CD14-positive monocyte (primary cell): ENCODE data around the gene ARFGEF3. TPM values are rescaled to one million over a fixed set of nuclear protein-coding genes. Genes with fewer than 3 reads are reported as not detected.

Experiments used
- DNase-seq, 3 donors: peaks; one replicate each; pipeline ENCODE4 v3.0.0-alpha.2; 2011 to 2022
- H2AFZ ChIP-seq: 2 replicates; pipeline ENCODE4 v1.6.0; 2012; ENCODE audit warnings: mild to moderate bottlenecking, low read depth, low read length, inconsistent platforms; ENCODE audit not compliant: insufficient read depth, poor library complexity, severe bottlenecking
- H3K27ac ChIP-seq, 2 donors: 1 replicate in 1 of 2; 2 replicates in 1 of 2; pipeline ENCODE4 v1.5.1; 2012 to 2013; ENCODE audit warnings: low read length in 2 of 2, control low read depth in 1 of 2, inconsistent platforms in 1 of 2, low read depth in 1 of 2, mild to moderate bottlenecking in 1 of 2
- H3K27me3 ChIP-seq, 2 donors: one replicate each; pipeline versions ENCODE4 v1.6.0 to v1.6.1; 2011 to 2013; ENCODE audit warnings: low read length in 2 of 2; ENCODE audit not compliant: control insufficient read depth in 2 of 2, insufficient read depth in 2 of 2
- H3K36me3 ChIP-seq, 2 donors: replicated peaks in 1 of 2; 1 replicate in 1 of 2; 2 replicates in 1 of 2; pipeline versions ENCODE4 v1.5.1 to v1.6.1; 2012 to 2013; ENCODE audit warnings: low read length in 2 of 2, control low read depth in 1 of 2, inconsistent platforms in 1 of 2, mild to moderate bottlenecking in 1 of 2; ENCODE audit not compliant: insufficient read depth in 2 of 2, control insufficient read depth in 1 of 2
- H3K4me1 ChIP-seq, 2 donors: 1 replicate in 1 of 2; 2 replicates in 1 of 2; pipeline versions ENCODE4 v1.5.1 to v1.6.1; 2012 to 2013; ENCODE audit warnings: low read length in 2 of 2, control low read depth in 1 of 2, inconsistent platforms in 1 of 2, mild to moderate bottlenecking in 1 of 2, moderate library complexity in 1 of 2; ENCODE audit not compliant: insufficient read depth in 2 of 2, control insufficient read depth in 1 of 2
- H3K4me2 ChIP-seq: replicated peaks from 2 replicates; pipeline ENCODE3; 2012; ENCODE audit warnings: low read length, moderate library complexity, mild to moderate bottlenecking; ENCODE audit not compliant: poor library complexity, severe bottlenecking; ENCODE audit errors: extremely low read depth
- H3K4me3 ChIP-seq, 3 experiments: fragments of 200-600 bp in 1 of 3; sonication (generic) in 1 of 3; replicated peaks in 1 of 3; 1 replicate in 2 of 3; 2 replicates in 1 of 3; pipeline ENCODE4 v1.5.1; 2011 to 2013; ENCODE audit warnings: low read length in 3 of 3, mild to moderate bottlenecking in 3 of 3, control low read depth in 2 of 3, low read depth in 2 of 3, inconsistent platforms in 1 of 3, moderate library complexity in 1 of 3
- H3K79me2 ChIP-seq: 2 replicates; pipeline ENCODE4 v1.6.0; 2012; ENCODE audit warnings: mild to moderate bottlenecking, control low read depth, inconsistent platforms, low read length, moderate library complexity; ENCODE audit not compliant: insufficient read depth
- H3K9ac ChIP-seq: 2 replicates; pipeline ENCODE4 v1.6.0; 2017; ENCODE audit warnings: low read length, mild to moderate bottlenecking; ENCODE audit not compliant: insufficient read depth, poor library complexity, severe bottlenecking
- H3K9me3 ChIP-seq, 2 donors: replicated peaks in 1 of 2; 1 replicate in 1 of 2; 2 replicates in 1 of 2; pipeline versions ENCODE4 v1.5.1 to v1.6.1; 2012 to 2013; ENCODE audit warnings: low read length in 2 of 2, control low read depth in 1 of 2; ENCODE audit not compliant: control insufficient read depth in 1 of 2, insufficient read depth in 1 of 2
- H4K20me1 ChIP-seq: 2 replicates; pipeline ENCODE4 v1.6.0; 2012; ENCODE audit warnings: mild to moderate bottlenecking, low read length, control low read depth, moderate library complexity; ENCODE audit not compliant: insufficient read depth
- H3K27ac Mint-ChIP-seq, 7 donors: one replicate each; pipeline ENCODE4 v1.8.0; 2020; ENCODE audit warnings: mild to moderate bottlenecking in 7 of 7, mixed read lengths in 7 of 7, moderate library complexity in 6 of 7, inconsistent platforms in 2 of 7
- H3K27me3 Mint-ChIP-seq, 3 donors: one replicate each; pipeline ENCODE4 v1.8.0; 2021 to 2022; ENCODE audit warnings: low read depth in 3 of 3, mild to moderate bottlenecking in 3 of 3, mixed read lengths in 3 of 3, moderate library complexity in 3 of 3, inconsistent platforms in 1 of 3
- H3K36me3 Mint-ChIP-seq, 2 donors: one replicate each; pipeline ENCODE4 v1.8.0; 2020; ENCODE audit warnings: mixed read lengths in 2 of 2, inconsistent platforms in 1 of 2, mild to moderate bottlenecking in 1 of 2
- H3K4me1 Mint-ChIP-seq: one replicate; pipeline ENCODE4 v1.8.0; 2020; ENCODE audit warnings: mild to moderate bottlenecking, mixed read lengths
- H3K4me3 Mint-ChIP-seq, 2 donors: one replicate each; pipeline ENCODE4 v1.8.0; 2020; ENCODE audit warnings: mild to moderate bottlenecking in 2 of 2, mixed read lengths in 2 of 2, moderate library complexity in 1 of 2
- H3K9me3 Mint-ChIP-seq, 7 donors: one replicate each; pipeline ENCODE4 v1.8.0; 2020 to 2022; ENCODE audit warnings: mixed read lengths in 7 of 7, mild to moderate bottlenecking in 6 of 7, moderate library complexity in 6 of 7, inconsistent platforms in 2 of 7
- WGBS: methylation state at CpG from one replicate; pipeline ENCODE4 v1.1.5; 2013; ENCODE audit warnings: missing lambda C conversion rate; ENCODE audit not compliant: insufficient coverage; 5-methylcytosine and 5-hydroxymethylcytosine counted together
- intact Hi-C, 2 donors: fragments of 100-400 bp; cut with micrococcal nuclease; formaldehyde crosslinking; loops; one replicate each; pipeline versions ENCODE4 v1.15.0 to v1.15.1; 2023
- polyA plus RNA-seq, 3 donors: library from polyadenylated mRNA; depleted of rRNA in 1 of 3; unstranded in 2 of 3; stranded (reverse) in 1 of 3; fragments of 300-500 nt in 2 of 3; fragments of >200 nt in 1 of 3; fragmentation: Illumina TruSeq in 2 of 3; gene quantifications; 1 replicate in 2 of 3; 2 replicates in 1 of 3; pipeline ENCODE4 v1.2.3, GENCODE V29; 2012 to 2021
- TF ChIP-seq, protein P1 (sequence below): fragments of 200-600 bp; IDR thresholded peaks from one replicate; pipeline ENCODE4 v1.8.0; 2022; ENCODE audit warnings: antibody characterized with exemption, mild to moderate bottlenecking

The ARFGEF3 gene
- polyA plus RNA-seq, 3 donors = not detected

DNA sequence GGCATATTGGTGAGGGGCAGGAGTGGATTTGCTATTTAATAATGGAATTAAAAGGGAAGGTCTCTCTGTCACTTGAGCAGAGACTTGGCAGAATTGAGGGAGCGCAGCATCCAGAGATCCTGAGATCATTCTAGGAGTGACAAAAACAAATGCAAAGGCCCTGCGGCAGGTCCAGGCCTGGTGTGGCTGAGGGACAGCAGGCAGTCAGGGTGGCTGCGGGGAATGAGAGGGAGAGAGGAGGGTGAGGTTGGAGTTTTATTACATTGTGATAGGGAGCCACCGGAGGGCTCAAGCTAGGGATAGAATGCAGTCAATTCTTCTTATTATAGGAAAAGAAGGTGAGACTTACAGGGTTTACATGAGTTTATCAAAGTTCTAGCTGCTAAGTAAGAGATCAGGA, 116.1 kb downstream of the ARFGEF3 start:
- Histone ChIP-seq H3K9ac (no peak overlapping the region), H3K4me3 (no peak overlapping the region), H3K9me3 (no peaks in the 10 kb centered on the region), H3K27me3 (no peaks in the 10 kb centered on the region), H3K27ac (no peak overlapping the region), H3K4me1 (no peaks in the 10 kb centered on the region), H3K79me2 (no peaks in the 10 kb centered on the region), H2AFZ (no peak overlapping the region), H3K4me2 (no peak overlapping the region), H3K36me3 (no peaks in the 10 kb centered on the region), H4K20me1 (no peaks in the 10 kb centered on the region)
- no peak for DNase-seq
- no peak overlapping the region for H3K27ac Mint-ChIP-seq
- H3K4me1 Mint-ChIP-seq = no peaks in the 10 kb centered on the region
- no peaks in the 10 kb centered on the region for H3K36me3 Mint-ChIP-seq
- intact Hi-C loops = no loop called here
- WGBS = 96% methylated on average over 3 of the region's 4 CpGs
- peaks cover 0 to 3% (median 0%) of the 10 kb centered on the region in 3 donors for H3K27me3 Mint-ChIP-seq
- TF ChIP-seq, protein P1, sequence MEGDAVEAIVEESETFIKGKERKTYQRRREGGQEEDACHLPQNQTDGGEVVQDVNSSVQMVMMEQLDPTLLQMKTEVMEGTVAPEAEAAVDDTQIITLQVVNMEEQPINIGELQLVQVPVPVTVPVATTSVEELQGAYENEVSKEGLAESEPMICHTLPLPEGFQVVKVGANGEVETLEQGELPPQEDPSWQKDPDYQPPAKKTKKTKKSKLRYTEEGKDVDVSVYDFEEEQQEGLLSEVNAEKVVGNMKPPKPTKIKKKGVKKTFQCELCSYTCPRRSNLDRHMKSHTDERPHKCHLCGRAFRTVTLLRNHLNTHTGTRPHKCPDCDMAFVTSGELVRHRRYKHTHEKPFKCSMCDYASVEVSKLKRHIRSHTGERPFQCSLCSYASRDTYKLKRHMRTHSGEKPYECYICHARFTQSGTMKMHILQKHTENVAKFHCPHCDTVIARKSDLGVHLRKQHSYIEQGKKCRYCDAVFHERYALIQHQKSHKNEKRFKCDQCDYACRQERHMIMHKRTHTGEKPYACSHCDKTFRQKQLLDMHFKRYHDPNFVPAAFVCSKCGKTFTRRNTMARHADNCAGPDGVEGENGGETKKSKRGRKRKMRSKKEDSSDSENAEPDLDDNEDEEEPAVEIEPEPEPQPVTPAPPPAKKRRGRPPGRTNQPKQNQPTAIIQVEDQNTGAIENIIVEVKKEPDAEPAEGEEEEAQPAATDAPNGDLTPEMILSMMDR = no peak
- H3K9me3 Mint-ChIP-seq = no peaks in the 10 kb centered on the region
- H3K4me3 Mint-ChIP-seq = no peak overlapping the region

DNA sequence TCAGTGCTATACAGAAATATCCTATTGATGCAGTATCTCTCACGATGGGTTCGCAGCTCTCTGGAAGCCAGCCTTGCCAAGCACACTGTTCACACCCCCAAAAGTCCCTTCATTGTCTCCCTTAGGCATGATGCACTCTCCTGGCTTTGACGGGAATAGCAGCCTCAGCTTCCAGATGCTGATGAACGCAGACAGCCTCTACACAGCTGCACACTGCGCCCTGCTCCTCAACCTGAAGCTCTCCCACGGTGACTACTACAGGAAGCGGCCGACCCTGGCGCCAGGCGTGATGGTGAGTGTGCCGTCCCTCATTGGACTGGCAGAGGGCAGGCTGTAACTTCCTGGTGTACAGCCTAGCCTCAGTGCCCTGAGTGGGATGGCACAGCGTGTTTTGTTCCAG, 116.6 kb downstream of the ARFGEF3 start:
- Histone ChIP-seq H3K27ac (no peak overlapping the region), H3K4me1 (no peaks in the 10 kb centered on the region), H3K9ac (no peak overlapping the region), H3K79me2 (no peaks in the 10 kb centered on the region), H3K4me2 (no peak overlapping the region), H3K4me3 (no peak overlapping the region), H3K27me3 (no peaks in the 10 kb centered on the region), H3K9me3 (no peaks in the 10 kb centered on the region), H4K20me1 (no peaks in the 10 kb centered on the region), H3K36me3 (no peaks in the 10 kb centered on the region), H2AFZ (no peak overlapping the region)
- peaks cover 0 to 3% (median 0%) of the 10 kb centered on the region in 3 donors for H3K27me3 Mint-ChIP-seq
- no peak overlapping the region for H3K27ac Mint-ChIP-seq
- H3K4me3 Mint-ChIP-seq = no peak overlapping the region
- intact Hi-C loops = no loop called here
- TF ChIP-seq, protein P1 = no peak
- no peaks in the 10 kb centered on the region for H3K9me3 Mint-ChIP-seq
- no peak for DNase-seq
- H3K36me3 Mint-ChIP-seq = no peaks in the 10 kb centered on the region
- WGBS = 90% methylated on average over 12 of the region's 12 CpGs
- H3K4me1 Mint-ChIP-seq = no peaks in the 10 kb centered on the region
